ENCODE data around the gene NVL.
"Not testable (repeated sequence)": the region's sequence is repeated elsewhere in the genome, so short reads cannot be mapped to it uniquely, and the experiment has no call there.

NVL gene

GRCh38 chr1:224317383-224318045, 12.5 kb downstream of the NVL start:
- Histone ChIP-seq H3K9ac (ENCODE audit: low read depth, low read length) (no peak overlapping the region), H3K9me3 (ENCODE audit: insufficient read depth, low read length, severe bottlenecking) (no peaks in the 10 kb centered on the region), H3K4me3 (ENCODE audit: low read depth in 1 of 2, low read length in 2 of 2) (no peak overlapping the region), H2AFZ (ENCODE audit: low read depth, low read length) (no peak overlapping the region), H3K4me2 (ENCODE audit: insufficient read depth, low read length) (no peak overlapping the region), H3K4me1 (ENCODE audit: insufficient read depth, low read length) (no peaks in the 10 kb centered on the region), H3K27me3 (ENCODE audit: insufficient read depth, low read length, poor library complexity) (no peaks in the 10 kb centered on the region), H3K27ac (ENCODE audit: low read length) (no peak overlapping the region), H3K79me2 (ENCODE audit: insufficient read depth, low read length) (peaks cover 26% of the 10 kb centered on the region), H3K36me3 (ENCODE audit: insufficient read depth, low read length) (peaks cover 46% of the 10 kb centered on the region; the same call in 1 of the 2 replicates), H4K20me1 (ENCODE audit: insufficient read depth, low read length) (peaks cover 6% of the 10 kb centered on the region; the same call in 1 of the 2 replicates)
- no peak for TF ChIP-seq EZH2 (IDR thresholded peaks at IDR 0.05; ENCODE audit: borderline replicate concordance, low read depth, low read length, severe bottlenecking)
- TF ChIP-seq CTCF (IDR thresholded peaks at IDR 0.05; ENCODE audit: borderline replicate concordance, extremely low read depth, low read length, poor library complexity, severe bottlenecking) = no peak
- DNase-seq (no peak), ATAC-seq (ENCODE audit: insufficient read depth, low read depth) (no peak)

GRCh38 chr1:224312025-224312424, 17.9 kb downstream of the NVL start:
- DNase-seq = no peak
- no peaks in the 10 kb centered on the region for H3K9me3 ChIP-seq (ENCODE audit: insufficient read depth, low read length, severe bottlenecking)
- H4K20me1 ChIP-seq (ENCODE audit: insufficient read depth, low read length) = no peaks in the 10 kb centered on the region
- H3K27me3 ChIP-seq (ENCODE audit: insufficient read depth, low read length, poor library complexity) = no peaks in the 10 kb centered on the region
- H2AFZ ChIP-seq (ENCODE audit: low read depth, low read length) = no peak overlapping the region
- no peaks in the 10 kb centered on the region for H3K79me2 ChIP-seq (ENCODE audit: insufficient read depth, low read length)
- no peak for TF ChIP-seq EZH2 (IDR thresholded peaks at IDR 0.05; ENCODE audit: borderline replicate concordance, low read depth, low read length, severe bottlenecking)
- H3K9ac ChIP-seq (ENCODE audit: low read depth, low read length) = no peak overlapping the region
- ATAC-seq (ENCODE audit: insufficient read depth, low read depth) = no peak
- H3K4me1 ChIP-seq (ENCODE audit: insufficient read depth, low read length) = no peaks in the 10 kb centered on the region
- H3K4me2 ChIP-seq (ENCODE audit: insufficient read depth, low read length) = no peak overlapping the region
- H3K4me3 ChIP-seq (ENCODE audit: low read depth in 1 of 2, low read length in 2 of 2) = no peak overlapping the region
- peaks cover 80% of the 10 kb centered on the region for H3K36me3 ChIP-seq (ENCODE audit: insufficient read depth, low read length)
- no peak overlapping the region for H3K27ac ChIP-seq (ENCODE audit: low read length)

- H3K27me3 ChIP-seq (ENCODE audit: insufficient read depth, low read length, poor library complexity); H4K20me1 ChIP-seq (ENCODE audit: insufficient read depth, low read length); H3K4me3 ChIP-seq (ENCODE audit: low read depth in 1 of 2, low read length in 2 of 2); H3K4me2 ChIP-seq (ENCODE audit: insufficient read depth, low read length); H3K9me3 ChIP-seq (ENCODE audit: insufficient read depth, low read length, severe bottlenecking); H3K4me1 ChIP-seq (ENCODE audit: insufficient read depth, low read length); H3K27ac ChIP-seq (ENCODE audit: low read length); DNase-seq; ATAC-seq (ENCODE audit: insufficient read depth, low read depth); H2AFZ ChIP-seq (ENCODE audit: low read depth, low read length); H3K79me2 ChIP-seq (ENCODE audit: insufficient read depth, low read length); H3K9ac ChIP-seq (ENCODE audit: low read depth, low read length): not testable (repeated sequence)
- peaks cover 82% of the 10 kb centered on the region for H3K36me3 ChIP-seq (ENCODE audit: insufficient read depth, low read length)
These were observed 18.5 kb downstream of the NVL start for GRCh38 chr1:224311503-224311902.

GRCh38 chr1:224308064-224308463, 21.9 kb downstream of the NVL start:
- Histone ChIP-seq H3K4me1 (ENCODE audit: insufficient read depth, low read length) (no peaks in the 10 kb centered on the region), H3K9ac (ENCODE audit: low read depth, low read length) (no peak overlapping the region), H3K36me3 (ENCODE audit: insufficient read depth, low read length) (peaks cover 78% of the 10 kb centered on the region), H3K27ac (ENCODE audit: low read length) (no peak overlapping the region), H2AFZ (ENCODE audit: low read depth, low read length) (no peak overlapping the region), H4K20me1 (ENCODE audit: insufficient read depth, low read length) (no peaks in the 10 kb centered on the region), H3K9me3 (ENCODE audit: insufficient read depth, low read length, severe bottlenecking) (no peaks in the 10 kb centered on the region), H3K27me3 (ENCODE audit: insufficient read depth, low read length, poor library complexity) (no peaks in the 10 kb centered on the region), H3K4me2 (ENCODE audit: insufficient read depth, low read length) (no peak overlapping the region), H3K79me2 (ENCODE audit: insufficient read depth, low read length) (no peaks in the 10 kb centered on the region), H3K4me3 (ENCODE audit: low read depth in 1 of 2, low read length in 2 of 2) (no peak overlapping the region)
- no peak for DNase-seq
- TF ChIP-seq EZH2 (IDR thresholded peaks at IDR 0.05; ENCODE audit: borderline replicate concordance, low read depth, low read length, severe bottlenecking) = no peak
- no peak for TF ChIP-seq CTCF (IDR thresholded peaks at IDR 0.05; ENCODE audit: borderline replicate concordance, extremely low read depth, low read length, poor library complexity, severe bottlenecking)
- no peak for ATAC-seq (ENCODE audit: insufficient read depth, low read depth)

Data from DND-41 (cell line).